ENCODE measurements around the gene TTR.

DNA sequence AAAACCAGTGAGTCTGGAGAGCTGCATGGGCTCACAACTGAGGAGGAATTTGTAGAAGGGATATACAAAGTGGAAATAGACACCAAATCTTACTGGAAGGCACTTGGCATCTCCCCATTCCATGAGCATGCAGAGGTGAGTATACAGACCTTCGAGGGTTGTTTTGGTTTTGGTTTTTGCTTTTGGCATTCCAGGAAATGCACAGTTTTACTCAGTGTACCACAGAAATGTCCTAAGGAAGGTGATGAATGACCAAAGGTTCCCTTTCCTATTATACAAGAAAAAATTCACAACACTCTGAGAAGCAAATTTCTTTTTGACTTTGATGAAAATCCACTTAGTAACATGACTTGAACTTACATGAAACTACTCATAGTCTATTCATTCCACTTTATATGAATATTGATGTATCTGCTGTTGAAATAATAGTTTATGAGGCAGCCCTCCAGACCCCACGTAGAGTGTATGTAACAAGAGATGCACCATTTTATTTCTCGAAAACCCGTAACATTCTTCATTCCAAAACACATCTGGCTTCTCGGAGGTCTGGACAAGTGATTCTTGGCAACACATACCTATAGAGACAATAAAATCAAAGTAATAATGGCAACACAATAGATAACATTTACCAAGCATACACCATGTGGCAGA, 3.6 kb downstream of the TTR start:
- TF ChIP-seq EZH2 (IDR thresholded peaks at IDR 0.05; ENCODE audit: low read length, unreplicated experiment), result no peak
- TF ChIP-seq, protein P1, sequence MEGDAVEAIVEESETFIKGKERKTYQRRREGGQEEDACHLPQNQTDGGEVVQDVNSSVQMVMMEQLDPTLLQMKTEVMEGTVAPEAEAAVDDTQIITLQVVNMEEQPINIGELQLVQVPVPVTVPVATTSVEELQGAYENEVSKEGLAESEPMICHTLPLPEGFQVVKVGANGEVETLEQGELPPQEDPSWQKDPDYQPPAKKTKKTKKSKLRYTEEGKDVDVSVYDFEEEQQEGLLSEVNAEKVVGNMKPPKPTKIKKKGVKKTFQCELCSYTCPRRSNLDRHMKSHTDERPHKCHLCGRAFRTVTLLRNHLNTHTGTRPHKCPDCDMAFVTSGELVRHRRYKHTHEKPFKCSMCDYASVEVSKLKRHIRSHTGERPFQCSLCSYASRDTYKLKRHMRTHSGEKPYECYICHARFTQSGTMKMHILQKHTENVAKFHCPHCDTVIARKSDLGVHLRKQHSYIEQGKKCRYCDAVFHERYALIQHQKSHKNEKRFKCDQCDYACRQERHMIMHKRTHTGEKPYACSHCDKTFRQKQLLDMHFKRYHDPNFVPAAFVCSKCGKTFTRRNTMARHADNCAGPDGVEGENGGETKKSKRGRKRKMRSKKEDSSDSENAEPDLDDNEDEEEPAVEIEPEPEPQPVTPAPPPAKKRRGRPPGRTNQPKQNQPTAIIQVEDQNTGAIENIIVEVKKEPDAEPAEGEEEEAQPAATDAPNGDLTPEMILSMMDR (conservative IDR thresholded peaks at IDR 0.05; ENCODE audit: low read depth, low read length), result no peak
- no peak for TF ChIP-seq EZH2phosphoT487 (IDR thresholded peaks at IDR 0.05; ENCODE audit: borderline replicate concordance, low read length)
